ENCODE data around the gene BRAT1. TPM values are rescaled to one million over a fixed set of nuclear protein-coding genes. Genes with fewer than 3 reads are reported as not detected.

BRAT1 gene
- total RNA-seq, 1 donor from 2014 or later: 19.7 TPM

DNA sequence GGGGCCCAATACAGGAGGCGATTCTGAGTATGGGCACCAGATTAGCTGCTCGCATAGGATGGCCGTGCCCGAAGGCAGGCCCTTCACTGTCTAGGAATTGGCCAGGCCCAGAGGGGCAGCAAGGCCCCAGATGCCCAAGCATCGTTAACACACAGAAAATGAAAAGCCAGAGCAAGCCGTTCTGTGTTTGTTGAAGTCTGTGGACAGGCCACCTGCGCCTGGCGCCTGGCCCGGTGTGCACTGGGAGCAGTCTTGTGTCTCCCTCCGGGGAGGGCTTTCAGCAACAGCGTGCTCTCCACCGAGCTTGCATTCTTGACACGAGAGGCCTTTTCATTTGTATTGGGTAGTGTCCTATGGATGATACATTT, 41.9 kb upstream of the BRAT1 start:
- Mint-ChIP-seq H3K27ac (ENCODE audit: unreplicated experiment) (no peak overlapping the region), H3K9me3 (ENCODE audit: unreplicated experiment) (no peaks in the 10 kb centered on the region), H3K36me3 (ENCODE audit: low read depth, unreplicated experiment) (peaks cover 27% of the 10 kb centered on the region), H3K4me3 (ENCODE audit: unreplicated experiment) (no peak overlapping the region), H3K4me1 (ENCODE audit: low read depth, unreplicated experiment) (no peaks in the 10 kb centered on the region), H3K27me3 (ENCODE audit: low read depth, unreplicated experiment) (no peaks in the 10 kb centered on the region)
- no peak for FAIRE-seq
- Histone ChIP-seq H3K4me3 (ENCODE audit: insufficient read depth, low read depth, low read length) (no peak overlapping the region), H3K27me3 (ENCODE audit: insufficient read depth, low read length) (no peaks in the 10 kb centered on the region), H3K36me3 (ENCODE audit: insufficient read depth, low read length) (peaks cover 5% of the 10 kb centered on the region), H3K9me3 (ENCODE audit: insufficient read depth, low read depth, low read length) (no peaks in the 10 kb centered on the region), H4K20me1 (ENCODE audit: insufficient read depth, low read length) (no peaks in the 10 kb centered on the region), H3K9ac (ENCODE audit: low read length) (no peak overlapping the region), H3K4me1 (ENCODE audit: insufficient read depth, low read length) (no peaks in the 10 kb centered on the region), H3K79me2 (ENCODE audit: insufficient read depth, low read length) (no peaks in the 10 kb centered on the region), H2AFZ (ENCODE audit: low read depth, low read length) (no peak overlapping the region), H3K27ac (ENCODE audit: low read depth, low read length) (no peak overlapping the region), H3K4me2 (ENCODE audit: low read length) (no peak overlapping the region)
- TF ChIP-seq, protein P1, sequence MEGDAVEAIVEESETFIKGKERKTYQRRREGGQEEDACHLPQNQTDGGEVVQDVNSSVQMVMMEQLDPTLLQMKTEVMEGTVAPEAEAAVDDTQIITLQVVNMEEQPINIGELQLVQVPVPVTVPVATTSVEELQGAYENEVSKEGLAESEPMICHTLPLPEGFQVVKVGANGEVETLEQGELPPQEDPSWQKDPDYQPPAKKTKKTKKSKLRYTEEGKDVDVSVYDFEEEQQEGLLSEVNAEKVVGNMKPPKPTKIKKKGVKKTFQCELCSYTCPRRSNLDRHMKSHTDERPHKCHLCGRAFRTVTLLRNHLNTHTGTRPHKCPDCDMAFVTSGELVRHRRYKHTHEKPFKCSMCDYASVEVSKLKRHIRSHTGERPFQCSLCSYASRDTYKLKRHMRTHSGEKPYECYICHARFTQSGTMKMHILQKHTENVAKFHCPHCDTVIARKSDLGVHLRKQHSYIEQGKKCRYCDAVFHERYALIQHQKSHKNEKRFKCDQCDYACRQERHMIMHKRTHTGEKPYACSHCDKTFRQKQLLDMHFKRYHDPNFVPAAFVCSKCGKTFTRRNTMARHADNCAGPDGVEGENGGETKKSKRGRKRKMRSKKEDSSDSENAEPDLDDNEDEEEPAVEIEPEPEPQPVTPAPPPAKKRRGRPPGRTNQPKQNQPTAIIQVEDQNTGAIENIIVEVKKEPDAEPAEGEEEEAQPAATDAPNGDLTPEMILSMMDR (IDR thresholded peaks at IDR 0.05; ENCODE audit: insufficient read depth, low read depth, low read length): no peak
- no peak for TF ChIP-seq EZH2 (IDR thresholded peaks at IDR 0.05; ENCODE audit: insufficient read depth, low read length)
- DNase-seq (ENCODE audit: low read depth): no peak

DNA sequence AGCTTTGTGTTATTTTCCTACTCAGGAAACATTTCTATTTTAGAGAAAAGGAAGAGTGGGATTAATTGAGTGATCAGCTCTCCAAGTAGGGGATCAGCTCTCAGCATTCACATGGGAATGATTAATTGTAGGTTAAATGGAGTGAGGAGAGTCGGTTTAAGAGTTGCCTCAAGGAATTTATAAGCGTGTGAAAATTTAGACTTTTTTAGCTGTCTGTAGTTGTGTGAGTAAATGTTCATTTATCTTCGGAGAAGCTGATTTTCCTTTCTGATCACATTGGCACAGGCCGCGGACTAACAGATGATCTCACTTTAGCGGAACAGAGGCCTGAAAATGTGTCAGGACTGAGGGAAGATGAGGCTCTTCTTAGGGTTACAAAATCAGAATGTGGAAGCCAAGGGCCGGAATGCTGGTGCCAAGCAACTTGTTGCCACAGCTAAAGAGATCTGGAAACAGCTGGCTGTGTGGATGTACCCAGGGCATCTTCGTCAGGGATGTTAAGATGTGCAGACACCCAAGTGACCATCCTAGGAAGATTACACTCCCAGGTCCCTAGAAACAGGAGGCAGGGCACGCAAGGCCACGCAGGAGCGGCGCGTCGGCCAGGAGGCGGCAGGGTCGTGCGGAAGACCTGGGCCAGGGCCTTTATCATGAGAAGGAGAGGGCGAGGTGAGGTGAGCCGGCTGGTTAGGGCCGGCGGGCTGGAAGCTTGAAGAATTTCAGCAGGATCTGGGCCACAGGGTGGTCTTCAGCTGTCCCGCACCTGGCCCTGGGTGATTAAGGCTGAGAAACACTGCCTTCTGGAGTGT, 41.3 kb upstream of the BRAT1 start:
- H3K4me2 ChIP-seq (ENCODE audit: low read length): no peak overlapping the region
- no peak for FAIRE-seq
- H3K36me3 ChIP-seq (ENCODE audit: insufficient read depth, low read length): peaks cover 6% of the 10 kb centered on the region
- TF ChIP-seq, protein P1 (IDR thresholded peaks at IDR 0.05; ENCODE audit: insufficient read depth, low read depth, low read length): no peak
- TF ChIP-seq EZH2 (IDR thresholded peaks at IDR 0.05; ENCODE audit: insufficient read depth, low read length): no peak
- H3K79me2 ChIP-seq (ENCODE audit: insufficient read depth, low read length): no peaks in the 10 kb centered on the region
- H3K27me3 ChIP-seq (ENCODE audit: insufficient read depth, low read length): no peaks in the 10 kb centered on the region
- no peak overlapping the region for H2AFZ ChIP-seq (ENCODE audit: low read depth, low read length)
- no peaks in the 10 kb centered on the region for H3K4me1 ChIP-seq (ENCODE audit: insufficient read depth, low read length)
- no peak overlapping the region for H3K27ac ChIP-seq (ENCODE audit: low read depth, low read length)
- Mint-ChIP-seq H3K4me3 (ENCODE audit: unreplicated experiment) (no peak overlapping the region), H3K27me3 (ENCODE audit: low read depth, unreplicated experiment) (no peaks in the 10 kb centered on the region), H3K9me3 (ENCODE audit: unreplicated experiment) (no peaks in the 10 kb centered on the region), H3K36me3 (ENCODE audit: low read depth, unreplicated experiment) (peaks cover 27% of the 10 kb centered on the region), H3K27ac (ENCODE audit: unreplicated experiment) (no peak overlapping the region), H3K4me1 (ENCODE audit: low read depth, unreplicated experiment) (no peaks in the 10 kb centered on the region)
- no peak for DNase-seq (ENCODE audit: low read depth)
- no peaks in the 10 kb centered on the region for H4K20me1 ChIP-seq (ENCODE audit: insufficient read depth, low read length)
- no peak overlapping the region for H3K9ac ChIP-seq (ENCODE audit: low read length)
- no peaks in the 10 kb centered on the region for H3K9me3 ChIP-seq (ENCODE audit: insufficient read depth, low read depth, low read length)
- no peak overlapping the region for H3K4me3 ChIP-seq (ENCODE audit: insufficient read depth, low read depth, low read length)

DNA sequence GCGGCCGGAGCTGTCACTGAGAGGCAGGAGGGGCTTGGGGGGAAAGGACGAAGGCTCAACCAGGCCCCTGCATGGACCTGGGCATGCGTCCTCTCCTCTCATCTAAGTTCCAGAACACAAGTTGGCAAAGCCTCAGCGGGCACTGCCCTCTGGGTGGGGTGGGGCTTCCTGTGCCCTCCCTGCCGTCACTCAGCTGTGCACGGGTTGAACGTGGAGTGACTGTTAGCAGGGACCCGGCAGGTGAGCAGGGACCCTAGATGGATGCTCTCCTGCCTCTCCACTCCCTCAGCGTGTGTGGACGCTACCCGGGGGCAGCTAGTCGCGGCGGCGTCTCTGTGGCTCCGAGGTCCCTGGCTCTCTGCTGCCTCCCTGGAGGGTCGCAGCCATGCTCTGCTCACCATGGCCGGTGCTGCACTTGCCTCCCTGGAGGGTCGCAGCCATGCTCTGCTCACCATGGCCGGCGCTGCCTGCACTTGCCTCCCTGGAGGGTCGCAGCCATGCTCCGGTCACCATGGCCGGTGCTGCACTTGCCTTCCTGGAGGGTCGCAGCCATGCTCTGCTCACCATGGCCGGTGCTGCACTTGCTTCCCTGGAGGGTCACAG, 40.0 kb upstream of the BRAT1 start:
- H2AFZ ChIP-seq (ENCODE audit: low read depth, low read length): no peak overlapping the region
- TF ChIP-seq EZH2 (IDR thresholded peaks at IDR 0.05; ENCODE audit: insufficient read depth, low read length): no peak
- TF ChIP-seq, protein P1 (IDR thresholded peaks at IDR 0.05; ENCODE audit: insufficient read depth, low read depth, low read length): no peak
- no peak for DNase-seq (ENCODE audit: low read depth)
- H4K20me1 ChIP-seq (ENCODE audit: insufficient read depth, low read length): no peaks in the 10 kb centered on the region
- Mint-ChIP-seq H3K9me3 (ENCODE audit: unreplicated experiment) (no peaks in the 10 kb centered on the region), H3K27ac (ENCODE audit: unreplicated experiment) (no peak overlapping the region), H3K4me3 (ENCODE audit: unreplicated experiment) (no peak overlapping the region), H3K36me3 (ENCODE audit: low read depth, unreplicated experiment) (peaks cover 29% of the 10 kb centered on the region), H3K4me1 (ENCODE audit: low read depth, unreplicated experiment) (no peaks in the 10 kb centered on the region), H3K27me3 (ENCODE audit: low read depth, unreplicated experiment) (no peaks in the 10 kb centered on the region)
- H3K27ac ChIP-seq (ENCODE audit: low read depth, low read length): no peak overlapping the region
- no peak for FAIRE-seq
- peaks cover 9% of the 10 kb centered on the region for H3K36me3 ChIP-seq (ENCODE audit: insufficient read depth, low read length)
- H3K79me2 ChIP-seq (ENCODE audit: insufficient read depth, low read length): no peaks in the 10 kb centered on the region
- no peak overlapping the region for H3K4me2 ChIP-seq (ENCODE audit: low read length)
- H3K27me3 ChIP-seq (ENCODE audit: insufficient read depth, low read length): no peaks in the 10 kb centered on the region
- no peaks in the 10 kb centered on the region for H3K9me3 ChIP-seq (ENCODE audit: insufficient read depth, low read depth, low read length)
- no peak overlapping the region for H3K9ac ChIP-seq (ENCODE audit: low read length)
- no peak overlapping the region for H3K4me3 ChIP-seq (ENCODE audit: insufficient read depth, low read depth, low read length)
- H3K4me1 ChIP-seq (ENCODE audit: insufficient read depth, low read length): no peaks in the 10 kb centered on the region

All from astrocyte (in vitro differentiated cells and primary cell).